DMS79 (cell line): Measurements from ENCODE around the gene AWAT1.
"Not testable (repeated sequence)": the region's sequence is repeated elsewhere in the genome, so short reads cannot be mapped to it uniquely, and the experiment has no call there.

Source experiments
- DNase-seq: peaks from one replicate; lab custom pipeline; 2025; lab: John Stamatoyannopoulos, UW

The AWAT1 gene

DNA sequence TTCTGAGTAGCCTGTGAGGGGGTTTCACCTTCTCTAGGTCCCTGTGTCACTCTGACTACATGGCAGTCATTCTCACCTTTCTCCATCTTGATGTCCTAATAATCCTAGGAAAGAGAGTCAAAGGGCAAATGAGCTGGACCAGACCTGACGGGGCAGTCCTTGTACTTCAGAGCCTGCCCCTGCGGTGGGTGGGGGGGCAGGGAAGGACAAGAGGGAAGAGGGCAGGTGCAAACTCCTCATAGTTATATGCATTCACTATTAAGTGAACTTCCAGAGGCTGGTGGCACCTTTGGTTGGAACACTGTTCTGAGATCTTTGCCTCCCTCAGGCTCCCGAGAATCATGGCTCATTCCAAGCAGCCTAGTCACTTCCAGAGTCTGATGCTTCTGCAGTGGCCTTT, at the start of gene AWAT1:
AWAT1 (plus strand) TSS at position 301 of the 400 bp plus-strand sequence; CDS start at position 342, 41 bp downstream.
- DNase-seq, result no peak

- DNase-seq, result no peak
Measured at GRCh38 chrX:70190225-70190624, 44.2 kb upstream of the AWAT1 start.

DNA sequence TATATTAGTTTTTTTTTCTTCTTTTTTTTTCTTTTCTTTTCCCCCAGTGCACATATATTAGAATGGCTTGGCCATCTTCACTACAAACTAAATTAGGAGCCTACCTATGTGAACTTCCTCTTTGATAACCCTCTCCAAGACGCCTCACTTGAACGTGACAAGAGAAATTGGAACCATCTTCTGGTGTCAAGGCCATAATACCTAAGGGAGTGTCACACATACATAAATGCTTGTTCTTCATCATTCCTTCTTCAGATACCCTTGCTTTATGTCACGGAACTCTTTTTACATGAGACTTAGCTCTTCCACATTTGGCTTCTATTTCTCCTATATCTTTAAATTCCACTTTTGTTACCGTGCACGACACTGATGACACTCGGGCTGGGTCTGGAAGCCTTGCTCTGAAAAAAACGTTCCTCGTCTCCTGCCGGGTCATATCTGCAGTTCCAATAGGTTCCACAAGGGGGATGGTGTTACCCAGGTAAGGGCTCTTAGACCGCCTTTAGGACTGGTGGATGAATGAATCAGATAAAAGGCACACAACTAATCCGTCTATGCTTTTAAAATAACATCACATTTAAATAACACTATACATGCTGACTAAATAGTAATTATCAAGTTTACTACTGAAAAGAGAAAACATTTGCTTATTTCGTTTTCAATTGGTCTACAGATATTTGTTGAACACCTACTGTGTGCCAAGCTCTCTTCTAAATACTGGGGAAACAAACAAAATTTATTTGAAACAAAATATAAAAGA, 37.3 kb upstream of the AWAT1 start:
- peak; percentile 1 for DNase-seq

- DNase-seq, result no peak
Measured at GRCh38 chrX:70201732-70202131, 32.7 kb upstream of the AWAT1 start.

GRCh38 chrX:70208479-70208878, 26.0 kb upstream of the AWAT1 start:
- DNase-seq, result no peak

- DNase-seq, result not testable (repeated sequence)
Measured at GRCh38 chrX:70209570-70209969, 24.9 kb upstream of the AWAT1 start.

- DNase-seq, result no peak
Measured at GRCh38 chrX:70219938-70220764, 14.3 kb upstream of the AWAT1 start.

DNA sequence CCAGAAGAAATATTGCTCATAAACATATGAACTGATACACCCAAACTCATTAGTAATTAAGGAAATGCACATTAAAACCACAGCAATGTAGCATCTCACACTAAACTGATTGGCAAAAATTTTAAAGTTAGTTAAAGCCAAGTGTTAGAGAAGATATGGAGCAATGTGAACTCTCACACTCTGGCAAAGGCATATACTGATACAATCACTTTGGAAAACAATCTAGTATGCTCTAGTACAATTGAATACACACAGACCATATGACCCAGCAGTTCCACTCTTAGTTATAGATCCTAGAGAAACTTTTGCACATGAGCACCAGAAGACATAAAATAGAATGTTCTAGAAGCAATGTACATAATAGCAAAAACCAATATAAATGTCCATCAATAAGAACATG, 8.4 kb upstream of the AWAT1 start:
- DNase-seq, result no peak

DNA sequence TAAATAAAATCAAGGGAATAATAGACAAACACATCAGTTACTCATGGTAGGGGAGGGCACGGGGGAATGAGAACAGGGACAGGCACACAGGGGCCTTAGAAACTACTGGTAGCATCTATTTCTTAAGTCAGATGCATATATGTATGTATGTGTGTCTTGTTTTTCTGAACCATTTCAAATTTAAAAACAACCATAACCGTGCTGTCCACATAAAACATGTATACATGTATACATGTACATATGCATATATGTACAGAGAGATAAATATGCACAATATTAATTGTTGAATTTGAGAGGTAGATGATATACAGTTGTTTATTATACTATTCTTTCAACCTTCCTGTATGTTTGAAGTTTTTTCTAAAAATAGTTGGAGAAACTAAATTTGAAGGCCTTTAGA, 7.8 kb upstream of the AWAT1 start:
- DNase-seq, result no peak

DNA sequence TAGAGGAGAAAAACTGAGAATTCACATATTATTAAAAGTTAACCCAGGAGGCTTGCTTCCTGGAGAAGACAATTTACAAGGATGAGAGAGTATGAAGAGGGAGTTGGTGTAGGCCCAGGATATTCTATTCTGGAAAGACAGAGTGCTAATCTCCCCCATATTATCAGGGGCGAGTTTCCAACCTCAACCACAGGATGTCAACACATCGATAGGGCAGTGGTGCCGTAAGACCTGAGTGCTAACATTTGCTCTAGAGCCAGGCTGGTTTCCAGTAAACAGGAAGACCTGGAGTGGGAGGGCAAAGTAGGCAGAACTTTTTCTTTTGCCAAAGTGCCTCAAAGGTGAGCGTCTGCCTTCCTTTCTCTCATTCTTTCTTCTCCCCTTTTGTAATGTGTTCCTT, 2.8 kb upstream of the AWAT1 start:
- DNase-seq, result no peak

GRCh38 chrX:70240751-70241150, 6.3 kb downstream of the AWAT1 start:
- no peak for DNase-seq

DNA sequence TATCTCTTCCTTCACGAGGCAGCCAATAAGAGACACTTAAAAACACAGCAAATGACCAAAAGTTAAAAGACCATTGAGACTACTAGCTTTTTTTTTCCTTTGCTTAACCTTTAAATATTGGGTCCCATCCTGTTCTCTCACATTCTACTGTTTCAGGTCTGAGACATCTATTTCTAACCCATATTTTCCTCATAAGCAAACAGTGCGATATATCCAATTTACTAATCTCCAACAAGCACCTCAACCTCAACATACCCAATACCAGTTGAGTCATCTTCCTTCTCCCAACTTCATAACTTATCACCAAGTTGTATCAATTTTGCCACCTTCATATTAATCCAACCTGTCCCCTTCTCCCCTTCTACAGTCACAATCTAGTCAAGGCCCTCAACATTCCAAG, 7.0 kb downstream of the AWAT1 start:
- DNase-seq, result no peak

GRCh38 chrX:70243601-70244000, 9.1 kb downstream of the AWAT1 start:
- DNase-seq, result not testable (repeated sequence)

DNA sequence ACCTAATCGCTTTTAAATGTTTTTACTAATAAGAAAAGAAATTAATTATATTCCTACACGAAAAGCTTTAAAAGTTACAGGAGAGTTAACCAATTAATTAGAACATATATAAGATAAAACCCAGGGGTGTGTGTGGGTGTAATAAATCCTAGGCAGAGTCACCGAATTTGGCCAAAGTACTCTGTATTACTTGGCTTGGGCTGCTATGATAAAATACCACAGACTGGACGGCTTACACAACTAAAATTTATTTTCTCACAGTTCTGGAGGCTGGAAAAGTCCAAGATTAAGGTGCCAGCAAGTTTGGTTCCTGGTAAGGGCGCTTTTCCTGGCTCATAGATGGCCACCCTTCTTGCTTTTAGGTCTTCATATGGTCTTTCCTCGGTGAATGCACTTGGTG, 10.4 kb downstream of the AWAT1 start:
- DNase-seq, result no peak

- no peak for DNase-seq
Measured at GRCh38 chrX:70247252-70247651, 12.8 kb downstream of the AWAT1 start.

GRCh38 chrX:70252491-70252890, 18.0 kb downstream of the AWAT1 start:
- DNase-seq, result no peak

GRCh38 chrX:70253377-70254062, 19.1 kb downstream of the AWAT1 start:
- peak; percentile 27 for DNase-seq

DNA sequence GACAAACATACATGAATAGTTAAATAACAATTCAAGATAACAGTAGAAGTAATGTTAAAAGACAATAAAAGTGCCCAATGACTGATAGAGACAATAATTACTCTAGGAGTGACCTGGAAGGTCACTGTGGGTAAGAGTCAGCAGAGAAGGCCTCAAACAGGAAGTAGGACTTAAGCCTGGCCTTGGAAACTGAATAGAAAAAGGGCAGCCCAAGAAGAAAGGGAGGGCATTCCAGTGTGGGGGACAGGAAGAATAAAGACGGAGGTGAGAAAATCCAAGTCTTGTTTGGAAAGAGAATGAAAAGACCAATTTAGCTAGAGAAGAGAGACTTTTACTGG, 19.6 kb downstream of the AWAT1 start:
- DNase-seq, result no peak

DNA sequence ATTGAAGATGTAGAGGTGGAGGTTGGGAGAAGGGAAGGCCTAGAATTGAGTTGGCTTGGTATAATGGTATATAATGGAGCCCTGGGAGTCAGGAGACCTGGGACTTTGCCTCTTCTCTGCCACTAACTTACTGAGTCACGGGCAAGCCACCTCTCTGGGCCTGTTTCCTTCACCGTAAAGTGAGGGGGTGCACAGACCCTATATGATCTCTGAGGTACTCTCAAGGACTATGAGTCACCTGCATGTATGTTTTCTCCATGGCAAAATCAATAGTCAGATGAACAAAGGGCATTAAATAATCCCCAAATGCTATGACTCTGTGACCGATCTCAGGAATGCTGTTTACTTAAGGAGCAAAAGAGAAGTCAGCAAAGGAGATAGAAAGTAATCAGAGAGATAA, 20.5 kb downstream of the AWAT1 start:
- DNase-seq, result no peak

- DNase-seq, result no peak
Measured at GRCh38 chrX:70255452-70255851, 21.0 kb downstream of the AWAT1 start.

- DNase-seq, result no peak
Measured at GRCh38 chrX:70257423-70258288, 23.2 kb downstream of the AWAT1 start.

DNA sequence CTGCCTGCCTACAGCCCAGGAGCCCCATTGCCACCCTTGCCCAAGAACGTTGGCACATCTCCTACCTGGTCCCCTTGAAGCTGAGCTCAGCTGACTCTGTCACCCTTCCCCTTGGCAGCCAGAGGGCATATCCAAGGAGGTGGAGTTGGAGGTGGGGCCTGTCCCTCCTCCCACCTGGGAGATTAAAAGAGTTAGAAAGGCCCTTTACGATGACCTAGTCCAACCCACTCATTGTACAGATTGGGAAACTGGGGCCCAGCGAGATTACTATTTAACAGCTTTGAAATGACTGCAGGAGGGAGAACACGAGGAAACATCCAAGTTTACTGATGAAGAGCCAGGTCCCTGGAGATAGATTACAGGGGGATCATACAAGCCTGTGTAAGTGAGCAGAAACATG, 25.6 kb downstream of the AWAT1 start, which contains the start of gene P2RY4:
P2RY4 (minus strand) TSS at position 101 of the 400 bp plus-strand sequence. CDS start 580 bp downstream, outside the sequence.
- DNase-seq, result no peak
